GM23248 (cell line): ENCODE data around the gene MROH7.

Source experiments
- EZH2 ChIP-seq: fragments of 200-600 bp; sonication (generic); IDR thresholded peaks from 2 replicates; pipeline ENCODE4 v1.6.1; 2018; ENCODE audit warnings: antibody characterized with exemption, mild to moderate bottlenecking; ENCODE audit not compliant: insufficient read depth, poor library complexity, severe bottlenecking
- EZH2phosphoT487 ChIP-seq: fragments of 200-600 bp; sonication (generic); IDR thresholded peaks from 2 replicates; pipeline ENCODE4 v1.6.1; 2018; ENCODE audit warnings: antibody characterized with exemption, moderate library complexity, mild to moderate bottlenecking, low read depth; ENCODE audit not compliant: insufficient read depth

DNA sequence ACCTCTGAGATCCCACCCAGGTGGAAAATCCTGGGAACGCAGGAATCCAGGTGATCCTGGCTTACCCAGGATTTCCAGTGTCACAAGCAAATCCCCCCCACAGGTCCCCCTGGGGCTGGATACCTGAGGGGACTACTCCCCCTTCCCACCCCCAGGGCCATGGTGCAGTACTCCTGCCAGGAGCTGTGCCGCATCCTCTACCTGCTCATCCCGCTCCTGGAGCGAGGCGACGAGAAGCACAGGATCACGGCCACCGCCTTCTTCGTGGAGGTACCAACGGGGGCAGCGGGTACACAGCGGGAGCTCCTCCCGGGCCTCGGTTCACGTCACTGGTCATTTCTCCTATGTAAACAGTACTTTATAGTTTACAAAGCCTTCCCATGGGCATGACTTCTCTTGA lies 53.6 kb downstream of the MROH7 start:
- TF ChIP-seq EZH2 (no peak), EZH2phosphoT487 (no peak)
